Spleen (tissue), 3 donors: ENCODE results near the gene PRDM16.

Source experiments
- POLR2A ChIP-seq, 3 donors: fragments of 450-650 bp; IDR thresholded peaks; one replicate each; pipeline ENCODE4 v1.5.1; 2017; ENCODE audit warnings: antibody characterized with exemption in 3 of 3, mild to moderate bottlenecking in 1 of 3
- POLR2AphosphoS5 ChIP-seq, 3 donors: sonication (generic); formaldehyde crosslinking; IDR thresholded peaks; one replicate each; pipeline ENCODE4 v1.5.1; 2017; ENCODE audit warnings: antibody characterized with exemption in 3 of 3

DNA sequence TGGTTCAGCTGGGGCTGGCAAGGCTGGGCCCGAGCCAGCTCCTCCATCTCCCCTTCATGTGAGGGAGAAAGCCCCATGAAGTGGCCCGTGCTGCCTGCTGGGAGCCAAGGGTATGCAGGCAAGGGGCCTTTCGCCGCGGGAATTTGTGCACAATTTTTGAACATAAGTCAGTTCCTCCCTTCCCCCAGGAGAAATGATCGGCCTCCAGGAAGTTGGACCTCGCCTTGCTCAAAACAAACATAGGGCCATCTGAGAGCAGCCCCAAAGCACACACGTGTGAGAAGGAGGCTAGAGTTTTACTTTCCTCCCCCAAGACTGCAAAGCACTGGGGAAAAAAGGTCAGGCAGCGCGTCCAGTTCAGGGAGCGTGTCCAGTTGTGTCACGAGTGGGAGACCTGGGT lies 64.7 kb downstream of the PRDM16 start:
- no peak for TF ChIP-seq POLR2A (IDR thresholded peaks at IDR 0.05)
- TF ChIP-seq POLR2AphosphoS5 (IDR thresholded peaks at IDR 0.05): no peak
